Activated CD4-positive, CD25-positive, alpha-beta regulatory T cell (primary cell): Measurements from ENCODE around the gene TULP1.

ENCODE experiments used
- DNase-seq, 4 experiments: peaks; one replicate each; lab custom pipeline; 2025; lab: John Stamatoyannopoulos, UW

TULP1 gene

GRCh38 chr6:35496841-35497570 lies 15.7 kb downstream of the TULP1 start, which contains the start of gene TEAD3:
Gene TEAD3, minus strand, starts transcription at chr6:35497079.
- DNase-seq, result peak in 3 of 4 experiments; percentile 20 to 26 (median 23)

GRCh38 chr6:35496036-35496840 lies 16.5 kb downstream of the TULP1 start:
- no peak for DNase-seq

- DNase-seq, result no peak
These were observed 17.2 kb downstream of the TULP1 start for GRCh38 chr6:35495258-35496035.

GRCh38 chr6:35494161-35494563 lies 18.5 kb downstream of the TULP1 start:
- no peak for DNase-seq

- no peak for DNase-seq
These were observed 19.3 kb downstream of the TULP1 start for GRCh38 chr6:35493307-35493983.

GRCh38 chr6:35492974-35493284 lies 19.8 kb downstream of the TULP1 start:
- no peak for DNase-seq

- DNase-seq, result no peak
These were observed 20.3 kb downstream of the TULP1 start for GRCh38 chr6:35492258-35492973.

GRCh38 chr6:35491558-35492257 lies 21.0 kb downstream of the TULP1 start:
- no peak for DNase-seq

- DNase-seq, result no peak
These were observed 21.7 kb downstream of the TULP1 start for GRCh38 chr6:35490821-35491557.

- no peak for DNase-seq
These were observed 22.5 kb downstream of the TULP1 start for GRCh38 chr6:35489995-35490791.

GRCh38 chr6:35489066-35489465 lies 23.6 kb downstream of the TULP1 start:
- DNase-seq, result no peak

GRCh38 chr6:35488517-35488862 lies 24.2 kb downstream of the TULP1 start:
- DNase-seq, result no peak

GRCh38 chr6:35487658-35488516 lies 24.8 kb downstream of the TULP1 start:
- no peak for DNase-seq

GRCh38 chr6:35486005-35486925 lies 26.4 kb downstream of the TULP1 start:
- DNase-seq, result no peak

- no peak for DNase-seq
These were observed 27.3 kb downstream of the TULP1 start for GRCh38 chr6:35485402-35485877.

GRCh38 chr6:35484921-35485392 lies 27.7 kb downstream of the TULP1 start:
- DNase-seq, result no peak
